Hypothalamus (tissue), 51 donors: ENCODE results near the gene TMC3.
A peak's percentile ranks its signal among the peaks of the same experiment; 100 is the strongest.

Source experiments
- DNase-seq, 51 donors: peaks; one replicate each; lab custom pipeline; 2025; lab: John Stamatoyannopoulos, UW

The TMC3 gene

DNA sequence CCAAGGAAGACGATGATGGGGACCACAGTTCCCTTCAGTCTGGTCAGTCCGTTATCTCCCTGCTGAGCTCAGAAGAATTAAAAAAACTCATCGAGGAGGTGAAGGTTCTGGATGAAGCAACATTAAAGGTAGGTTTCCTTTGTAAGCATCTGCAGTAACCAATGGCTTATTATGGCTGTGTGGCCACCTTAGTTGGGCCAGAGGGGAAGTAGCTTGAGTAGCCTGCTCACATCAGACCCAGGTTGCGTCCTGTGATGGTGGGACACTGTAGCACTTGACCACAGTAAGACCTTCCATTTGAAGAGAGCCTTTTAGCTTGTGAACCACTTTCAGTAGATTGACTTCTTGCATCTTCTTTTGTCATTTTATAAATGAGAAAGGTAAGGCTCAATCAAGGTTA is 72.6 kb downstream of the TMC3 start:
- no peak for DNase-seq

DNA sequence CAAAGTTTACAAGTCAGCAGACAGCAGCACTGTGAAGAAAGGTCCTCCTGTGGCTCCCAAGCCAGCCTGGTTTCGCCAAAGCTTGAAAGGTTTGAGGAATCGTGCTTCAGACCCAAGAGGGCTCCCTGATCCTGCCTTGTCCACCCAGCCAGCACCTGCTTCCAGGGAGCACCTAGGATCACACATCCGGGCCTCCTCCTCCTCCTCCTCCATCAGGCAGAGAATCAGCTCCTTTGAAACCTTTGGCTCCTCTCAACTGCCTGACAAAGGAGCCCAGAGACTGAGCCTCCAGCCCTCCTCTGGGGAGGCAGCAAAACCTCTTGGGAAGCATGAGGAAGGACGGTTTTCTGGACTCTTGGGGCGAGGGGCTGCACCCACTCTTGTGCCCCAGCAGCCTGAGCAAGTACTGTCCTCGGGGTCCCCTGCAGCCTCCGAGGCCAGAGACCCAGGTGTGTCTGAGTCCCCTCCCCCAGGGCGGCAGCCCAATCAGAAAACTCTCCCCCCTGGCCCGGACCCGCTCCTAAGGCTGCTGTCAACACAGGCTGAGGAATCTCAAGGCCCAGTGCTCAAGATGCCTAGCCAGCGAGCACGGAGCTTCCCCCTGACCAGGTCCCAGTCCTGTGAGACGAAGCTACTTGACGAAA is 74.3 kb downstream of the TMC3 start:
- DNase-seq, result no peak

DNA sequence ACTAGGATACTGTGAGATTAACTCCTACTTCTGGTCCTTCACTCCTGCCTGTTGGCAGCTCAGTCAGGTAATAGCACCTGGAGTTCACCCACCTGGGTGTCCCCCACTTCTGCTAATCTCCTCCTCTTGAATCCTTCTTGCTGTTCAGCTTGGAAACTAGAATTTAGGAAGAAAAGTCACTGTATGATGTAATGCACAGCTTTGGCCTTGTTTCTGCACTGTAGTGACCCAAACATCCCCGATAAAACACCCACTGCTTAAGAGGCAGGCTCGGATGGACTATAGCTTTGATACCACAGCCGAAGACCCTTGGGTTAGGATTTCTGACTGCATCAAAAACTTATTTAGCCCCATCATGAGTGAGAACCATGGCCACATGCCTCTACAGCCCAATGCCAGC is 74.9 kb downstream of the TMC3 start:
- no peak for DNase-seq

DNA sequence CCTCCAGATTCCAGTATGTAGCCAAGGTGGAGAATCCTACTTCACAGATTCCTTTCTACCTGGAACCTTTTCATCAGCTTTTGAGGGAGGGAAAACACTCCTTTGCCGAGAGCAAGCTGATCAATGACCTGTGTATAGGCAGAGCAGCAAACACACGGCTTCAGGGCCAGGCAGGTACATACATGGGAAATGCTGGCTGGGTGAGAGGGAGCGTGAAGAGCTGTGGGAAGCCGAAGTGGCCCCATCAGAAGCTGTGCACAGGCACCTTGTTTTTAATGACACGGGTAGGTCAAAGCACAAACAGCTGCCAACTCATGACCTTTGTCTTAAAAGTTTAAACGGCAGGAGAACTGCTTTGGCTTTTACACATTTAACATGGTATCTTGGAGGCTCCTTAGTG is 75.4 kb downstream of the TMC3 start:
- no peak for DNase-seq

DNA sequence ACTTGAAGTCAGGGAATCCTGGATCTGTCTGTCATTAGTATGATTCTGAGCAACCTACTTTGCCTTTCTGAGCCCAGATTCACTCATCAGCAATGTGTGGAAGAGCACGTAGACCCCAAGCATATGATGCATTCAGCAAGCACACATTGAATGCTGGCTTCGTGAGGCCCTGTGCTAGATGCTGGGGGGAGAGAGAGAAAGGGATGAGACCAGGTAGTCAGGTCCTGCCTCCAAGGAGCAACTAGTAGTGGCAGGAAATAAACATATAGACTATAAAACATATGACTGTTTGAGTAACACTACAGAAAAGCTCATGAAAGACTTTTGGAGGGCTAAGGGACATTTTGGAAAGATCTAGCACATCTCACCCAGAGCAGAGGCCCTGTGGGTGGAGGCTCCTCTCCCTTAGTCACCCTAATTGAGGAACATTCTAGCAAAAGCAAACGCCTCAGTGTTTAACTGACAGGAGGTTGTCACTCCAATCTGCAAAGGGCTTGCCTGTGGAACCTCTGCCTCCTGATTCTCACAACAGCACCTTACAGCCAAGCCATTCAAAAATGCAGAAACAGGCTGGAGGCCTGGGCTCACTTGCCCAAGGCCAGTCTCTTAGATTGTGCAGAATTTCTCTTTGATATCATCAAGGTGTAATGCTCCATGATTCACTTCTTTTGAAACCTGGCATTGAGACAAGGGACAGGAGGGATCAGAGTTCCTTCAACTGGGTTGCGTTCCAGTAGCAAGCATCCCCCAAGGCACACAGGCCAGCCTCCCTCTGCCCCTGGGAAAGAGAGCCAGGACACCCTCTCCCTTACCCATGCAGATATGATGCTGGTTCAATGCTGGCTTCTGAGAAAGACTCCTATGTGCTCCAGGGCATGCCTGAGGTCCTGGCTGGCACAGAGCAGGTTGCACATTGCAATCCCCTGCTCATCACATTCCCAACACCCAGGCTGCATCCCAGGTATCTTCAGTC is 76.1 kb downstream of the TMC3 start:
- no peak for DNase-seq

DNA sequence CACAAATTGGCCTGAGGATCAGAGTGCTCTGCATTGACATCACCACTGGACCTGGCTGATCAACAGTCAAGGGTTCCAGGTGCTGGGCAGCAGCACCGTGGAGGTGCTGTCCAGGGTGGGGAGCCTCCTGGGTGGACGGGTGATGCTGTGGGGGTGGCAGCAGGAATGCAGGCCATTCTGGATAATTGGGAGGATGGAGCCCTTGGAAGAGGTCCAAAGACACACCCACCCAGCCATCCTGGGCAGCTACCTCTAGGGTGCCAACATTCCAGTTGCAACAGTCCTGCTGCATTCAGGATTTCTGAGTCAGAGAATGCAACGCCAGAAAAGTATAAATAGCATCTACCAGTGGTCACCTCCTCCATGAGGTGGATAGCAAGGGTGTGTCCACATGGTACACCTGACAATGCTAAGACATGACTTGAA is 76.9 kb downstream of the TMC3 start:
- DNase-seq, result no peak

DNA sequence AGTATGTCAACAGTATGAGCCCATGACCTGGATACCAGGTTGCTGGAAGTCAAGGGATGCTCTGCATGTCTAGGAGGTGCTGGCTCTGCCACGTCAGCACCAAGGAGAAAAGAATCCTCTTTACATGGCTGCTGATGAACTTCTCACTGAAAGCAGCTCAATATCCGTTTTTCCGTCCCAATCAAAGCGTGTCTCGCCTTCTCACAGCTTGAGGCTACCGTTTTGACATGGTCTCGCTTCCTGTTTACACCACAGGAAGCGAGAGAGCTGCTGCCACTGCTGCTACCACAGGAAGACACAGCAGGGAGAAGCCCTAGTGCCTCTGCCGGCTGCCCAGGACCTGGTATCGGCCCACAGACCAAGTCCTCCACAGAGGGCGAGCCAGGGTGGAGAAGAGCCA is 77.3 kb downstream of the TMC3 start:
- peak in 8 of 51 donors; percentile 9 to 47 (median 21) for DNase-seq

DNA sequence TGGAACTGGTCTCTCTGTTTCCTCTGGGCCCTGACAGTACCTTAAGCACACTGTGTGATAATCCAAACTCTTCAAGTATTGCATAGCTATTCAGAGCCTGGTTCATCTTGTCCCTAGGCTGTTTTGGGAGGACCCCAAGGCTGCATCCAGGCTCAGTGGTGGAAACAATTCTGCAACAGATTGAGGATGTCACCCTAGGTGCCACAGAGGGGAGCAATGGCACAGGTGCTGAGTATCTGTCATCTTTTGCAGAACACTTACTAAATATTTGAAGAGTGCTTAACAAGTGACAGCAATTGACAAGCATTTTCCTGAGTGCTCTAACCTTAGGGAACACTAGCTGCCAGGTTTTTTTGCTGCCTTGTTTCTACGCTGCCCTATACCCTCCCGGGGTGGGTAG is 77.8 kb downstream of the TMC3 start:
- no peak for DNase-seq

DNA sequence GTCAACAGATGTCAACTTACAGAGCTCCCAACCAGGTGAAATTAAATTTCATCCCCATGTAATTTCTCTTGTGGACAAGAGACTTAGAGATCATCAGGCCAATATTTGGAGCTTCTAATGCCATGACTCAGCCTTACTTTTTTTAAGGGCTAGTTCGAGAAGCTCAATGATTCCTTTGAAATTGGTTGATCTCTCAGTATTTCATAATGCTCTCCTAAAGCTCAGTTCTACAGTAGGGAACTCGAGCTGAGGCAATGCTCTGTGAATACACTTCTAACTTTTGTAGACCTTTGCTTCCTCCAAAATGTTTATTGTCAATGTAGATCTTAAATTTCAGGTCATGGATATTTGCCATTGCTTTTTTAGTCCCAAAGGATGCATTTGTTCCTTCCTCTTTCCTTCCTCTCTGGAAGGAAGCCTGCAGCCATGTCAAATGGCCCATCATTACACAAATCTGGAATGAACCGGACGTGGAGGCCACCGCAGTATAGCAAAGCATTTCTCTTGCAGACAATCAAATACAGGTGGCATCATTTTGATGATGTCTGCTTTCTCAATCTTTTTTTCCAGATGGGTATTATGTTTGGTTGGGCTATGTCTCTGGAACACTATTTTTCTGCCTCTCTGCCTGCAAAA is 78.4 kb downstream of the TMC3 start:
- DNase-seq, result no peak

DNA sequence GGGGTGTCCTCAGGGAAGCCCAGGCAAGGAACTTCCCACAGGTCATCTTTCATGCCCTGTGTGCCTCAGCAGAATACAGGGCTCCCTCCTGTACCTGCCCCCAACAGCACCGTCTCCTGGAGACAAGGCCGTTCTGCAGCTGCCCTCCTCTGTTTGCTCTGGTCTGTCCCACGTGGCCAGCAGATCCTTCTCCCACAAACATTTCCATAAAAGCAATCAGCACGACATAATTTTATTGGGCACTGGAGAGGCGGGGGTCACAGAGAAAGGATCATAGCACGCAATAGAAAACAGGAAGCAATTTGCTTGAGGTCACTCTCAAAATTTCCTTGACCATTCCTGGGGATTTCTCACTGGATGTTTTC is 79.5 kb downstream of the TMC3 start:
- DNase-seq, result no peak

DNA sequence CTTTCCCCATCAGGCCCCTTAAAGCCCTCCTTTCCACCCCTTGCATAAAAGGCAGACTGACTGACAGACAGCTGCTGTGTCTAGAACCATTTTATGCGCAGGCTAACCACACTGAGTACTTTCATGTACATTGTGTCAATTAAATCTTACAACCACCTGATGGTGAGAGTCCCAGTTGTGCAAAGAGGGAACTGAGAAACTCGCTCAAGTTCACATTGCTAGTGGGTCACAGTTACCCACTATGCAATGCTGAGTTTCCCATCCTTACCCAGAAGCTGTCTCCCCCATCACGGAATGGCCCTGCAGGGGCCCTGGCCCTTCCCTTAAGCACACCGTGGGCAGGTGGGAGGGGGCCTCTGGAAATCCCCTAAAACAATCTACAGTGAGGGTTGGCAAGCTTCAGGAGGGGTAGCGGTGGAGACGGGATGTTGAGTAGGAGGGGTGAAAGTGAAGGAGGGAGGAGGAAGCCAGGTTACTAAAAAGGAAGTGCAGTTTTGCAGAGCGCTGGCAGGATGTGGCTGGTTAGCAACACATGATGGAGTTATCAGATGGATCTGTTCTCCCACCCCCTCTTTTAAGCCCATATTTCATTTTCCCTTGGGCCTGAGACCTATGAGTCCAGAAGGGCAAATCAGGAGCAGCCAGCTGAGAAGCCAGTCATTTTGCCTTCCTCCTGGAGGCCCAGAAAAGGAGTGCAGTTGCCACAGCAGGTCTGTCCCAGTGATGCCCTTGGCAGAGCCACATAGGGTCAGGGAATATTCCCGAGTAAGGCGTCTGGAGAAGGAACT is 80.1 kb downstream of the TMC3 start:
- peak in 1 of 51 donors; percentile 24 for DNase-seq

DNA sequence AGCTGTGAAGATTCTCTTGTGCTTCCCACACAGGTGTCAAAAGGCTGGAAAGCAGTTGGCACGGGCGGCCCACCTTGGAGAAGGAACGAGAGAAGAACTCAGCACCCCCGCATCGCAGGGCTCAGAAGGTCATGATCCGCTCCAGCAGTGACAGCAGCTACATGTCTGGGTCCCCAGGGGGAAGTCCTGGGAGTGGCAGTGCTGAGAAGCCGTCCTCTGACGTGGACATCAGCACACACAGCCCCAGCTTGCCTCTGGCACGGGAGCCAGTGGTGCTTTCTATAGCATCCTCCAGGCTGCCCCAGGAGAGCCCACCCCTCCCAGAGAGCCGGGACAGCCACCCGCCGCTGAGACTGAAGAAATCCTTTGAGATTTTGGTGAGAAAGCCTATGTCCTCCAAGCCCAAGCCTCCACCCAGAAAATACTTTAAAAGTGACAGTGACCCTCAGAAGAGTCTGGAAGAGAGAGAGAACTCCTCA is 81.5 kb downstream of the TMC3 start:
- DNase-seq, result no peak

DNA sequence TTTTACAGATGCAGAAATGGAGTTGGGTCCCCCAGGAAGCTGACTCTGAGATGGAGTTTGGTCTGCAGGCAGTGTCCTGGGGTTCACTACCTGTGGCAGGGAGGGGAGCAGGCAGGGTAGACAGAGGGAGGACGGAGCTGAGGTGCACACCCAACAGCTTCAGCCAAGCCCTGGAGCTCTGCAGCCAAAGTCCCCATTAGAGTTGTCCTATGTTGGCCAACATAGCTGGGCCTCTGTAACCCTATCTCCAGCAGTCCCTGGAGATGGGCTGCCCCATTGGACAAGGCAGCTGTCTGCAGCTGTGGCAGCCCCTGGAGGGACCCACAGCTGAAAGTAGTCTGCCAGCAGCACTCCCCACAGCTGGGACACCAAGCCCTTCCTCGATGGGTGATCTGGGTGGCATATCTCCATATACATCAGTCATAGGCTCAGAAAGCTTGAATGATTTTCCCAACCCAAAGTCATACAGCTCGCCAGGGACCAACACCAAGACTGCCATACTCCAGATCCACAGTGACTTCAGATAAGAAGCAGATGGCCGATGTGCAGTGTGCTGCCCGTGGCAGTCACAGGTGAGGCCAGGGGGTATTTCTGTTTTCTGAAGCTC is 82.0 kb downstream of the TMC3 start:
- DNase-seq, result no peak

DNA sequence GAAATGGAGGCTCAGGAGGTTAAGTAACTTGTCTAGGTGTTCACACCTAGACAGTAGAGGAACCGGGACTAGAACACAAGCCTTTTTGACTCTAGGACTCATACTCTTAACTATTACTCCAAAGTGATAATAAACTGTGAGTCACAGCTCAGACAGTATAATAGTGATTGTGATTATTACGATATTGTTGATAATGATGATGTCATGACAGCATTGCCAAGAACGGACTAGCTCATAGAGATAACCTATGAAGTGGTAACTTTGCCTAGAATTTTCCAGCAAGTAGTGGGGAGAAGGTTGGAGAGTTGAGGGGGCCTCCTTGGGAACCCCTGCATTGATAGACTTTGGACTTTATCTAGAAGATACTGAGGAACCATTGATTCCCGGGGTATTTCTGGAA is 84.1 kb downstream of the TMC3 start:
- DNase-seq, result no peak

DNA sequence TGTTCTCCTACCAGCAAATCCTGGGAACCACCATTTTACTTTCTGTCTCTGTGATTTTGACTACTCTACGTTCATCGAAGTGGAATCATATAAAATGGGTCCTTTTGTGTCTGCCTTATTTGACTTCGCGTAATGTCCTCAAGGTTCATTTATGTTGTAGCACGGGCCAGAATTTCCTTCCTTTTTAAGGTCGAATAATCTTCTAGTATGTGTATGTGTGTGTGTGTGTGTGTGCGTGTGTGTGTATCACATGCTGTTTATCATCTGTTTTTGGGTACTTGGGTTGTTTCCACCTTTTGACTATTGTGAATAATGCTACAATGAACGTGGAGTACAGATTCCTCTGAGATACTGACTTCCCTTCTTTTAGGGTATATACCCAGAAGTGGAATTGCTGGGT is 85.4 kb downstream of the TMC3 start:
- no peak for DNase-seq

DNA sequence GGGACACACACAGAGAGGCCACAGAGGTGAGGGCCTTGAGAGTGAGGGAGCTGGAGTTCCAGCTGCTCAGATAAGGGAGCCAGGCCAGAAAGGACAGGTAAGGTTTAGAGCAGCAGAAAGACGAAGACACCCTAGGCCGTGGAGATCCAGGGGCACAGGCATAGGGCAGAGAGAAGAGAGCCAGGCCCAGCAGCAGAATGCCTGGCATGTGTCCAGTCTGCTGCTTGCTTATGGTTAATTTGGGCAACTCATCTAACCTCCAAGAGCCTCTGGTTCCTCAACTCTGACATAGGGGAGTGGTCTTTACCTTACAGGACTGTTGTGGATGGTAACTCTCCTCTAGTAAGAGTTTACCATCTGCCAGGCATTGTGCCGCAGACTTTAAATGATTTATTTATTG is 86.0 kb downstream of the TMC3 start:
- no peak for DNase-seq

DNA sequence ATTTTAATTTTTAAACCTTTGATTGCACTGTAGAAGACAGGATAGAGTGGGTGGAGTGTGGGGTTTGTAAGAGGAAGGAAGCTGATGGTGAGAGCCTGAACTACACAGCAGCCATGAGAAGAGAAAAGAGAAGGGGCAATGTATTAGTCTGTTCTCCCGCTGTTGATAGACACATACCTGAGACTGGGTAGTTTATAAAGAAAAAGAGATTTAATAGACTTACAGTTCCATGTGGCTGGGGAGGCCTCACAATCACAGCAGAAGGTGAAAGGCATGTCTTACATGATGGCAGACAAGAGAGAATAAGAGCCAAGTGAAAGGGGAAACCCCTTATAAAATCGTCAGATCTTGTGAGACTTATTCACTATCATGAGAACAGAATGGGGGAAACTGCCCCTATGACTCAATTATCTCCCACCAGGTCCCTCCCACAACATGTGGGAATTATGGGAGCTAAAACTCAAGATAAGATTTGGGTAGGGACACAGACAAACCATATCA is 87.3 kb downstream of the TMC3 start:
- no peak for DNase-seq

DNA sequence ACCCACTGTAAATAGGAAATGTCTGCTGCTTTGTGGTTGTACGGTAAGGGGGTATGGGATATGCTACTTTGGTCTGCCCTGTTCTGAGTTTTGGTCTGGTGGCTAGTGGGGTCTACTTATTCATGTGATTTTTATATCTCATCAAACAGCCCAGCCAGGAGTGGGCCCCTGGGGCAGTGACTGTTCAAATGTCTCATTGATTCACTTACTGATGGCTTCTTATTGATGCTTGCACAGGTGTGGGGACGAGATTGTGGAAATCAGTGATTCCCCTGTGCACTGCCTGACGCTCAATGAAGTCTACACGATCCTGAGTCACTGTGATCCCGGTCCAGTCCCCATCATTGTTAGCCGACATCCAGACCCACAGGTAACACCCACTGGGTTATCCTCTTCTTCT is 88.6 kb downstream of the TMC3 start:
- no peak for DNase-seq

DNA sequence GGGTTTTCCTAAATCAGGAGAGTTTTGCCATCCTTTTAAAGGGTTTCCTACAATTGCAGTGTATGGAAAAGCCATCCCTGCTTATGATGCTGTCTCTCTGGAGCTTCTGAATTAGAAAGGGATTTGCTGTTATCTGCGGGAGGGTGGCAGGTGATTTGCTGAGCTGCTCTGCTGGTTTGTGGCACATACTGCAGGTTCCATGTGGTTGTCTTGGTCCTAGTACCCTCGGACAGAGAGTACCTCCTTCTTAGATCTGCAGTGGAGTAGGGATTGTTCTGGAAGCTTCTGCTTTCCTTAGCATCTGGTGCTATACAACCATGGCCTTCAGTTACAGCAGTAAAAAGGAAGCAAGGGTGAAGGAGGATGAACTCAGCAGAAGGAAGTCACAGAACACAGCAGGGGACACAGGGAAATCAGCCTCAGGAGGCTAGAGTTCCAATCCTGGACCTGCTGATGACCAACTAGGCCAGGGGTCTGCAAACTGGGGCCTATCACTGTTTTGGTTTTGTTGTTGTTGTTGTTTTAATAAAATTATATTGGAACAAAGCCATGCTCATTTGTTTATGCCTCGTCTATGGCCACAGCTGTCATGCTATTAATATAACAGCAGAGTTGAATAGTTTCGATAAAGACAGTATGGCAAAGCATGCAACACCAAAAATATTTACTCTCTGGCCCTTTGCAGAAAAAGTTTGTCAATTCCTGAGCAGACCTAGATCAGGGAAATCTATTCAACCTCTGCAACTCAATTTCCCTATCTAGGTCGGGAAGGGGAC is 89.6 kb downstream of the TMC3 start:
- DNase-seq, result no peak
